Activated CD8-positive, alpha-beta T cell treated with anti-CD3 and anti-CD28 coated beads, Interleukin-2, amount 10 ng/mL, durations not matched to agents 7 days and 5 days (primary cell): ENCODE measurements around the gene PCDH9. TPM values are rescaled to one million over a fixed set of nuclear protein-coding genes. Genes with fewer than 3 reads are reported as not detected.

ENCODE experiments used
- ATAC-seq: fragments of 150-1000 bp; cut with Tn5 transposase; one replicate; pipeline ENCODE4 v1.10.0; 2021; ENCODE audit warnings: moderate library complexity
- CTCF ChIA-PET: fragments of 350-600 bp; sonication (Branson Sonifier 250); formaldehyde crosslinking; loops from one replicate; lab custom pipeline; 2021; ENCODE audit warnings: antibody characterized with exemption; lab: Charles Lee
- POLR2A ChIA-PET: fragments of 350-600 bp; sonication (Branson Sonifier 250); formaldehyde crosslinking; loops from one replicate; lab custom pipeline; 2021; ENCODE audit warnings: antibody characterized with exemption; lab: Charles Lee
- DNase-seq: peaks from one replicate; pipeline ENCODE4 v3.0.0-alpha.2; 2020
- H3K27ac Mint-ChIP-seq: one replicate; pipeline ENCODE4 v1.8.0; 2021; ENCODE audit warnings: mild to moderate bottlenecking, mixed read lengths
- H3K27me3 Mint-ChIP-seq: one replicate; pipeline ENCODE4 v1.8.0; 2021; ENCODE audit warnings: low read depth, mixed read lengths
- H3K36me3 Mint-ChIP-seq: one replicate; pipeline ENCODE4 v1.8.0; 2021; ENCODE audit warnings: low read depth, mixed read lengths
- H3K4me1 Mint-ChIP-seq: one replicate; pipeline ENCODE4 v1.8.0; 2021; ENCODE audit warnings: low read depth, mixed read lengths
- H3K4me3 Mint-ChIP-seq: one replicate; pipeline ENCODE4 v1.8.0; 2021; ENCODE audit warnings: mild to moderate bottlenecking, mixed read lengths
- H3K9me3 Mint-ChIP-seq: one replicate; pipeline ENCODE4 v1.8.0; 2022; ENCODE audit warnings: mixed read lengths; ENCODE audit not compliant: insufficient read depth
- total RNA-seq, 2 experiments: library from RNA; stranded (reverse); gene quantifications; one replicate each; pipeline ENCODE4 v1.2.3, GENCODE V29; 2021

Gene PCDH9
- total RNA-seq, 2 experiments from 2014 or later, result 0.08 to 0.13 TPM

DNA sequence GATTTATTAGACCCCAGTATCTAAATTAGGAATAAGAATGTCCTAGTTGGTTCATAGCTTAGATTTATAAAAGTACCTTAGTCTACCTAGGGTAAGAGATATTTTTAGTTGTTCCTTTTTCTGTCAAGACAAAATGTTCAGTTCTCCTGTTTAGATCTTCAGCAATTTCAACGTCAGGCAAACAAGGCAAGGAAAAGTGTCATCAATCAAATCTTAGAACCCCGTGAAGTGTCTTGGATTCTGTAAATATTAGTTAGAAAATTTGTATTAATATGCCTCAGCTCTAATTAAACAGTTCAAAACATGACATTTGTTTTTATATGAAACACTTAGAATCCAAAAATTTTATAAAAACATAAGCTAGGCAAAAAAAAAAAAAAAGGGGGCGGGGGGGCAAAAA lies 296.6 kb downstream of the PCDH9 start:
- H3K27ac Mint-ChIP-seq, result no peak overlapping the region
- no peaks in the 10 kb centered on the region for H3K27me3 Mint-ChIP-seq
- no peaks in the 10 kb centered on the region for H3K36me3 Mint-ChIP-seq
- no peak overlapping the region for H3K4me3 Mint-ChIP-seq
- no peaks in the 10 kb centered on the region for H3K4me1 Mint-ChIP-seq
- ChIA-PET POLR2A (no interaction called here), CTCF (no interaction called here)
- no peak for ATAC-seq
- no peaks in the 10 kb centered on the region for H3K9me3 Mint-ChIP-seq
- no peak for DNase-seq

GRCh38 chr13:66927562-66927961 lies 302.6 kb downstream of the PCDH9 start:
- Mint-ChIP-seq H3K36me3 (no peaks in the 10 kb centered on the region), H3K27me3 (no peaks in the 10 kb centered on the region), H3K27ac (no peak overlapping the region), H3K9me3 (no peaks in the 10 kb centered on the region), H3K4me1 (no peaks in the 10 kb centered on the region), H3K4me3 (no peak overlapping the region)
- CTCF ChIA-PET, result no interaction called here
- POLR2A ChIA-PET, result no interaction called here
- no peak for DNase-seq
- ATAC-seq, result no peak

DNA sequence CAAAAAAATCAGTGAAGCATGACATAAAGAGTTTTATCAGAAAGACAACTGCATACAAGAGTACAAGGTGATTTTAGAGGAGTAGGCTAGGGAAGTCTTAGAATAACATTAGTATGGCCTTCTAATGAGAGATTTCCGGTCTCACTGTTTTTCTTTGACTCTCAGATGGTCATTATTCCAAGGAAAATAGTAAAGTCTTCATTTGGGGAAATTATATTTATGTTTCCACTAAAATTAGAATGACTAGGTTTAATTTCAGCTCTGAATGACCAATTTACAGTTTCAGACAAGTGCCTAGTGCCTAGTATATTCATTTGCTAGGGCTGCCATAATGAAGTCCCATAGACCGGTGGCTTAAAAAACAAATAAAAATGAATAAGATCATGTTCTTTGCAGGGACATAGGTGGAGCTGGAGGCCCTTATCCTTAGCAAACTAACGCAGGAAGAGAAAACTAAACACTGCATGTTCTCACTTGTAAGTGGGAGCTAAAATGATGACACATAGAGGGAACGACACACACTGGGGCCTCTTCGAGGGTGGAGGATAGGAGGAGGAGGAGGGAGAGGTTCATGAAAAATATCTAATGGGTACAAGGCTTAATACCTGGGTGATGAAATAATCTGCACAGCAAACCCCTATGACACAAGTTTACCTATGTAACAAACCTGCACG lies 303.1 kb downstream of the PCDH9 start:
- Mint-ChIP-seq H3K27ac (no peak overlapping the region), H3K4me1 (no peaks in the 10 kb centered on the region), H3K27me3 (no peaks in the 10 kb centered on the region), H3K36me3 (no peaks in the 10 kb centered on the region), H3K9me3 (no peaks in the 10 kb centered on the region), H3K4me3 (no peak overlapping the region)
- ATAC-seq, result no peak
- ChIA-PET POLR2A (no interaction called here), CTCF (no interaction called here)
- no peak for DNase-seq

DNA sequence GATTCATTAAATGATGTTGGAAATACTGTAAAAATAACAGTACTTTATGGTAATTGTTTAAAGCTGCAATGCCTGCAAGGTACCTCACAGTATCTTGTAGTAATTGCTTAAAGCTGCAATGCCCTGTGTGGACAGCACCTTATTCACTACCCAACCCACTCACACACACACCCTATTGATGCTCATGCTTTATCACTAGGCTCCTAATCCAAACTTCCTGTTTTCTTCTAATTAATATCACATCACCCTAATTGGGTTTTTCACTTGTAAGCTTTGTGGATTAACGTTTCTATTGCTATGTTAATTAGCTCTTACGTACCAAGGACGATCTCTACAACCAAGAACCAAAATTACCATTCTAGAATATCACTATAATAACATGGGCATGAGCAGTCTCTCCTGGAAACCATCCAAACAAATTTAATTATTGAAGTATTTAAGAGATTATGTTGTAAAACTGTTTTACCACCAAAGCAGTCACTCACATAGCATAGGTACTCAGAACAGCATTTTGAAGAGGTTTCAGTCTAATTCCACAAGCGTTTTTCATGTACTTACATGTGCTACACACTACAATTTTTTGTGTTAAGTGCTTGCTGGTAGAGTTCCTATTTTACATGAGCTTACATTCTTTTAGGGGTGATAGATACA lies 303.8 kb downstream of the PCDH9 start:
- Mint-ChIP-seq H3K4me1 (no peaks in the 10 kb centered on the region), H3K9me3 (no peaks in the 10 kb centered on the region), H3K4me3 (no peak overlapping the region), H3K36me3 (no peaks in the 10 kb centered on the region), H3K27ac (no peak overlapping the region), H3K27me3 (no peaks in the 10 kb centered on the region)
- POLR2A ChIA-PET, result no interaction called here
- no peak for ATAC-seq
- no peak for DNase-seq
- CTCF ChIA-PET, result no interaction called here

- Mint-ChIP-seq H3K36me3 (no peaks in the 10 kb centered on the region), H3K9me3 (no peaks in the 10 kb centered on the region), H3K27me3 (no peaks in the 10 kb centered on the region), H3K27ac (no peak overlapping the region), H3K4me3 (no peak overlapping the region), H3K4me1 (no peaks in the 10 kb centered on the region)
- POLR2A ChIA-PET, result no interaction called here
- DNase-seq (no peak), ATAC-seq (no peak)
- CTCF ChIA-PET, result no interaction called here
These were observed 307.7 kb downstream of the PCDH9 start for GRCh38 chr13:66922444-66922843.

DNA sequence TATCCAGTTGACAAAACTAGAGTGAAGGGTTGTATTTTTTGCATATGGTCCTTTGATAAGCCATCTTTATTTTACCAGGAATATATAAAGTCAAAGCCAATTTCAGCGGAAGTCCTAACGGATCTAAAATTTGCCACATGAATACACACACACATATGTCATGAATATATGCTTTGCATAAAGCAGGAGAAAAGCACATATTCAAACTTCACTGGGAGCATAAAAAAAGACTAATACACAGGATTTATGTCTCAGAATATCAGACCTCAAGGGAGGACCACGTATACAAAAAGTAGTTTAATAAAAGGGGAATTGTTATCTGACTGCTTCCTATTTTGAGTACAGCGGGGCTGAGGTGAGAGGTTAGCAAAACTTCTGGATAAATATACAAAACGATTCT lies 308.7 kb downstream of the PCDH9 start:
- ATAC-seq, result no peak
- H3K27me3 Mint-ChIP-seq, result no peaks in the 10 kb centered on the region
- H3K36me3 Mint-ChIP-seq, result no peaks in the 10 kb centered on the region
- H3K4me3 Mint-ChIP-seq, result no peak overlapping the region
- H3K9me3 Mint-ChIP-seq, result no peaks in the 10 kb centered on the region
- CTCF ChIA-PET, result no interaction called here
- H3K4me1 Mint-ChIP-seq, result no peaks in the 10 kb centered on the region
- no peak overlapping the region for H3K27ac Mint-ChIP-seq
- POLR2A ChIA-PET, result no interaction called here
- no peak for DNase-seq

DNA sequence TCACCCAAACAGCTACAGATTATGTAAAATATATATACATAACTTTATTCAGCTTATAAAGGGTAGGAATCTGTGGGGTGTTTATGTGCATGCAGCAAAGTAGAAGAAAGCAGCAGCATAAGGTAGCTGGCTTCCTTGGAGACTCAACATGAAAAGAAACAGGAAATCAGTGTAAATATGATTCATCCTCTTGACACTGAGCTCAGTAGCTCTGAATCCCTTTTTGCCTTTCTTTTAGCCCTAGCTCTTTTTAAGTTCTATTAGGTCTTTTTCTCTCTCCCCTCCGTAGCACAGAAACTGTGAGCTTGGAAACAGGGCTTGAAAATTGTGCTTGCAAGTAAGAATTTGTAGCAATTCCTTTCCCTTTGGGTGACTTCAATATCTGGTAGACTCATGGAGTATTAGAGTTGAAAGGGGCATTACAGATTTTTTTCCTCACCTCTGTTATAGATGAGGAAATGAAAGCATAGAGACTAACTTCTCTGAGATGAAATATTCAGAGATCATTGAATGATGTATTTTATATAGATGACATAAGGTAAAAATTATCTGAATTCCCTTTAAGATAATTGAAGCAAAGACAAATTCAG lies 314.4 kb downstream of the PCDH9 start:
- Mint-ChIP-seq H3K36me3 (no peaks in the 10 kb centered on the region), H3K27ac (no peak overlapping the region), H3K4me3 (no peak overlapping the region), H3K9me3 (no peaks in the 10 kb centered on the region), H3K4me1 (no peaks in the 10 kb centered on the region), H3K27me3 (no peaks in the 10 kb centered on the region)
- CTCF ChIA-PET, result no interaction called here
- ATAC-seq (no peak), DNase-seq (no peak)
- POLR2A ChIA-PET, result no interaction called here

DNA sequence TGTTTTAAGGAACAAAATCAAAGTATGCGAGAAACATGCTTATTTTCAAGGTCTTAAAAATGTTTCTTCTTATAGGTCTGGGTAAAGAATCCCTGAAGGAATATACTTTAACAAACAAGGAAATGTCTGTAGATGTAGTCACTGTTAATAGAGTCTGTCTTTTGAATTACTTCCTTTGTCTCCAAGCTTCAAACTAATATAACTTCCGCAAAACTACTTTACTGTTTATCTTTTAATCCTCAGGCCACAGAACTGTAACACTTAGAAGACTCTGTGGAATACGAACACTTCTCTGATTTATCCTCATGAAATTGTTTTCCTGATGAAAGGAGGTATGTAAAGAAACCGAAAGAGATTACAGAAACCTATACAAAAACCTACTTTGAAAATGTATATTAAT lies 316.0 kb downstream of the PCDH9 start:
- H3K36me3 Mint-ChIP-seq, result no peaks in the 10 kb centered on the region
- H3K9me3 Mint-ChIP-seq, result no peaks in the 10 kb centered on the region
- no peak for ATAC-seq
- no peak overlapping the region for H3K27ac Mint-ChIP-seq
- no peaks in the 10 kb centered on the region for H3K4me1 Mint-ChIP-seq
- H3K27me3 Mint-ChIP-seq, result no peaks in the 10 kb centered on the region
- ChIA-PET POLR2A (no interaction called here), CTCF (no interaction called here)
- H3K4me3 Mint-ChIP-seq, result no peak overlapping the region
- DNase-seq, result no peak

DNA sequence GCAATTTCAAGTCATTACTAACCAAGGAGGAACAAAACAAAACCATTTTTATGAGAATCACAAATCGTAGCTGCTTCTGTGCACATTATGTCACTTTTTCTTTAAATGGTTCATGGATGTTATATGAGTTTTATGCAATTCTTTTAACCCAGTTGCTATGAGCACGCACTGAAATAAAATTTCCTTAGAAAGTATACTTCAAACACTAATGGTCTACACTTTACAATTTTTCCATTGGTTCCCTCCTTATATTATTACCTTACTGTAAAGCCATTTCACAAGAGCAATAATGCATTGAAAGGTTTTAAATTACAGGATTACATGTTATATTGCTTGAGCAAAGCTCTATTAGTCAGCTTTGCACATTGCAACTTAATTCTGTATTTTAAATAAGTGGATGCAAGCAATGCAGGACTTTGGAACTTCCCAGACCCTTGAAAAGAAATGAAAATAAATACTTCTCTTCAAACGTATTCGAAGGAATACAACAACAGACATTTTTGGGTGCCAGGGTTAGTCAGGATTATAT lies 318.7 kb downstream of the PCDH9 start:
- POLR2A ChIA-PET, result no interaction called here
- H3K9me3 Mint-ChIP-seq, result no peaks in the 10 kb centered on the region
- H3K4me3 Mint-ChIP-seq, result no peak overlapping the region
- no peak for DNase-seq
- CTCF ChIA-PET, result no interaction called here
- H3K27ac Mint-ChIP-seq, result no peak overlapping the region
- no peaks in the 10 kb centered on the region for H3K4me1 Mint-ChIP-seq
- no peak for ATAC-seq
- H3K27me3 Mint-ChIP-seq, result no peaks in the 10 kb centered on the region
- no peaks in the 10 kb centered on the region for H3K36me3 Mint-ChIP-seq

- Mint-ChIP-seq H3K36me3 (no peaks in the 10 kb centered on the region), H3K4me3 (no peak overlapping the region), H3K27me3 (no peaks in the 10 kb centered on the region), H3K27ac (no peak overlapping the region), H3K4me1 (no peaks in the 10 kb centered on the region), H3K9me3 (no peaks in the 10 kb centered on the region)
- ChIA-PET CTCF (no interaction called here), POLR2A (no interaction called here)
- ATAC-seq (no peak), DNase-seq (no peak)
These were observed 330.2 kb downstream of the PCDH9 start for GRCh38 chr13:66899955-66900354.

DNA sequence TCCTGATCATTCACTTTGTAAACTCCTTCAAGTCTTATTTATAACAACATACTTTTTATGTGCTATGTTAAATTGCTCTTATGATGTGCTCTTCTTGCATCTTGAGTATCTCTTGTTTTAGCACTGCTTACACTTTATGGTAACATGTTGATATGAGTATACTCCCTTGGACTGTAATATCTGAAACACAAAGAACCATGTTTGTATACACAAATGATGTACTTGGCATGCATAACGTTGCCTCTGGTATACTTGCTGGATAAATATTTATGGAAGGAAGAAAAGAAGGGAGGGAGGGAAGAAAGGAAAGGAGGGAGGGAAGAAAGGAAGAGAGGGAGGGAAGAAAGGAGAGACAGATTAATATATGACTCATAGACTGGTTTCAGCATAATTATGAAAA lies 333.2 kb downstream of the PCDH9 start:
- Mint-ChIP-seq H3K27ac (no peak overlapping the region), H3K27me3 (no peaks in the 10 kb centered on the region), H3K9me3 (no peaks in the 10 kb centered on the region), H3K4me3 (no peak overlapping the region), H3K36me3 (no peaks in the 10 kb centered on the region), H3K4me1 (no peaks in the 10 kb centered on the region)
- no peak for DNase-seq
- ATAC-seq, result no peak
- POLR2A ChIA-PET, result no interaction called here
- CTCF ChIA-PET, result no interaction called here

- ChIA-PET CTCF (no interaction called here), POLR2A (no interaction called here)
- no peak overlapping the region for H3K4me3 Mint-ChIP-seq
- no peaks in the 10 kb centered on the region for H3K4me1 Mint-ChIP-seq
- DNase-seq (no peak), ATAC-seq (no peak)
- no peaks in the 10 kb centered on the region for H3K27me3 Mint-ChIP-seq
- H3K36me3 Mint-ChIP-seq, result no peaks in the 10 kb centered on the region
- no peaks in the 10 kb centered on the region for H3K9me3 Mint-ChIP-seq
- H3K27ac Mint-ChIP-seq, result no peak overlapping the region
These were observed 334.4 kb downstream of the PCDH9 start for GRCh38 chr13:66895780-66896179.
